ENCODE data around the gene RAP1B.
"Not testable (repeated sequence)": the region's sequence is repeated elsewhere in the genome, so short reads cannot be mapped to it uniquely, and the experiment has no call there.

The RAP1B gene

DNA sequence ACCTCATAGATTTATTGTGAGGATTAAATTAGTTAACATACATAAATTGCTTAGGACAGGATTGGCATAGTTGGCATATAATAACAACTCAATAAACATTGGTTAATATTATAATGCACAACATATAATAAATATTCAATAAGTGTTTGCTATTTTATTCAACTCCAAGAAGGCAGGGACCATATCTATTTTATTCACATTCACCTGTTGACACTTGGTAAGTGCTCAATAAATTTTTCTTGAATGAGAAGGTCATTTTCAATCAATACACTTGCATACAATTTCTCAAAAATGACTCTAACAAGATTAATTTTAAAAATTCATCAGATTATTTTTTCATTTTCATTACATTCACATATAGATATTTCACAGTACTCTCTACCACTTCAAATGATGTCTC is 63.7 kb downstream of the RAP1B start:
- no peak overlapping the region for H3K4me3 ChIP-seq (ENCODE audit: low read length)

DNA sequence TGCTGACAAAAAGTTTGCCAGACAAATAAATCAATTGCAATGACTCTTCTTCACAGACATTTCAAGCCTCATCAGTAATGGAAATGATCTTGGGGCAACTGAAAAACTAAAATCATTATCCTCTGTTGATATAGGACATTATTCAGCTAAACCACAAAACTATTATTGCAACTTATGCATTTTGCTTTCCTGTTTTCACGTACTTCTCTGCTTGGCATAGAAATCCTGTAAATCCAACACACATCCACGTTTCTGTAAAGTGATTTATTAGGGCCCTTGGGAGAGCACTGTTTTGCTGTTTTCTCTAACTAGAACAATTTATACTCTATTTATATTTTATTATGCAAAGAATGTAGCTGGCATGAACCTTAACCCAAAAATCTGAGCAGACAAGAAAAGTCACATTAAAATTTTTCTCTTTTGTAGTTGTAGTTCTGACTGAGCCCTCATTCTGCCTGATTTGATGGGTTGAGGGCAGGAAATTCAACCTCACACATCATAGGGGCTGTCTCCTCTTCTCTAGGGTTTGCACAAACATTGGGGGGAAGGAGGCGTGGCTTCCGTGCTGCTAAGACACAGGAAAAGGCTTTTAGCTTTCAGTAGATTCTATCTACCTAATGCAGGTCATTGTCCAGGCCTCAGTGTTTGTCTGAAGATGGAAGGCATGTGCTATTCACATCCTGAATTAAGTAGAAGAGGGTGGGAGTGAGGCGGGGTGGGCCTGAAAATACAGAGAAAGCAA is 64.6 kb downstream of the RAP1B start:
- TF ChIP-seq ZNF274 (IDR thresholded peaks at IDR 0.05; ENCODE audit: low read depth, low read length) = no peak

More for the DNA sequence above, 63.7 kb downstream of the RAP1B start:
- TF ChIP-seq ZNF274 (IDR thresholded peaks at IDR 0.05; ENCODE audit: low read depth, low read length) = no peak

DNA sequence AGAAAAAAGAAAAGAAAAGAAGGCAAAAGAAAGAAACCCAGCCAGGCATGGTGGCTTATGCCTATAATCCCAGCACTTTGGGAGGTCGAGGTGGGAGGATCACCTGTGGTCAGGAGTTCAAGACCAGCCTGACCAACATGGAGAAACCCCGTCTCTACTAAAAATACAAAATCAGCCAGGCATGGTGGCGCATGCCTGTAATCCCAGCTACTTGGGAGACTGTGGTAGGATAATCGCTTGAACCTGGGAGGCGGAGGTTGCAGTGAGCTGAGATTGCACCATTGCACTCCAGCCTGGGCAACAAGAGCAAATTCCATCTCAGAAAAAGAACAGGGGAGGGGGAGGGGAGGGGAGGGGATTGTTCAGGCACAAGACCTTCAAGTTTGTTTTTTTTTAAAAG is 66.2 kb downstream of the RAP1B start:
- H3K4me3 ChIP-seq (ENCODE audit: low read length) = not testable (repeated sequence)

More for the DNA sequence above, 64.6 kb downstream of the RAP1B start:
- no peak overlapping the region for H3K4me3 ChIP-seq (ENCODE audit: low read length)

DNA sequence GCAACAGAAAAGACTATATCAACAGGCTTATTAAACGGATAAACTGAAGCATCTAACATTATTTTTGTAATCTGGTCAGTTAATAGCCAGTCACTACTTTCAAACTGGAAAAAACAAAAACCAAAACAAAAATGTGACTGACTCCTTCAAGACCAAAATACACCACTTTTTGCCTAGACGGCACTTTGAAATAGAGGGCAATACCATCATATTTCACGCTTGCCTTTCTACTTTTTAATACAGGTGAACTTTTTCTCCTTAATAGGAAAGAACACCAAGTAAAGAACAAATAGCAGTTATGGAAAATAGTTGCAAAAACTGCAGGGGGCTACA is 75.5 kb downstream of the RAP1B start:
- H3K4me3 ChIP-seq (ENCODE audit: low read length) = peak overlapping the region; percentile 91
- no peak for TF ChIP-seq ZNF274 (IDR thresholded peaks at IDR 0.05; ENCODE audit: low read depth, low read length)

DNA sequence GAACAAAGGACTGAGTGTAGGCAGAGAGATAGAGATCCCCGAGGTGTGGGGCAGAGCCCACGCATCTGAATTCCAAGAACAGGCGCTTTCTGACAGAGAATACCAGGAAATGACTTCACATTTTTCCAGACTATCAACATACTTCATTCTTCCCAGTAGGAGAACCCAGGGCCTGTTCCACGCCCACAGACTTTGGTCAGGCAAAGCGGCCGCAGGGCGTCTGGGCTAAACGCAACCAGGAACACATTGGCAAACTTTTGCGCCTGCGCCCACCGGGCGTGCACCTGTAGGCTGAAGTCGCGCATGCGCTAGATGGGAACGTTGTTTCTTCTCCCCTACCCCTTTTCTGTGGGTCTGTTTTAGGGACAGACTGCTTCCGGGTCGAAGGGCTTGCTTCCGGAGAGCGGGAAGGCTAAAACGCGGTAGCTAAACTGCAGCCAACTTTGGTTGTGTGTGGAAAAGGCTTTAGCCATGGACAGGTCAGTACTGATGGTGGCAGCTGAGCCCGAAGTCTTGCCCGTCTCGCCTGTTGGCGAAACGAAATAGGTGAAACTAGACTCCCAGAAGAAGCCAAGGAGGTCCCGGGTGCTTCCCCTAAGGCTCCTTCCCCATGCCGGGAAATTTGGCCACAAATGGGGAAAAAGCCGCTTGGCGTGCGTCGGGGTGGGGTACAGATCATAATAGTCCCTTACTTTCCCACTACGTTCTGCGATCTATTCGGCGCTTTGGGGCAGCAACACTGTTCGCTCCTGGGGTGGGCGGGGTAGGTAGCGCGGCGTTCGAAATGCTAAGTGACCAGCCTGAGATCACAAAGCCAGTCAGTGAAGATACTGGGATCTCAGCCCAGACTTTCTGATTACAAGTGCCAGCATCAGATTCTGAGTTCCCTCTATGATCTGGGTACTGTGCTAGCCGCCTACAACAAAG is 76.2 kb downstream of the RAP1B start, which contains the start of gene NUP107:
NUP107 (plus strand) TSS at position 384 of the 927 bp plus-strand sequence; CDS start at position 472, 88 bp downstream.
- no peak for TF ChIP-seq ZNF274 (IDR thresholded peaks at IDR 0.05; ENCODE audit: low read depth, low read length)

DNA sequence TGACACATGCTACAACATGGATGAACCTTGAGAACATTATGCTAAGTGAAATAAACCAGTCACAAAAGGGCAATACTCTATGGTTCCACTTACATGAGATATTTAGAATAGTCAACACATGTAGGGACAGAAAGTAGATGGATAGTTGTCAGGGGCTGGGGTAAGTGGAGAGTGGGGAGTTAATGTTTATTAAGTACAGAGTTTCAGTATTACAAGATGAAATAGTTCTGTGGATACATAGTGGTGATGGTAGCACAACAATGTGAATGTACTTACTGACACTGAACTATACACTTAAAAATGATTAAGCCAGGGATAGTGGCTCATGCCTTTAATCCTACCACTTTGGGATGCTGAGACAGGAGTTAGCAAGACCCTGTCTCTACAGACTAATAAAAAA is 84.8 kb downstream of the RAP1B start:
- no peak for TF ChIP-seq ZNF274 (IDR thresholded peaks at IDR 0.05; ENCODE audit: low read depth, low read length)

More for the DNA sequence above, 76.2 kb downstream of the RAP1B start, which contains the start of gene NUP107:
- peak within 1 kb of the TSS; percentile 91 for H3K4me3 ChIP-seq (ENCODE audit: low read length)

DNA sequence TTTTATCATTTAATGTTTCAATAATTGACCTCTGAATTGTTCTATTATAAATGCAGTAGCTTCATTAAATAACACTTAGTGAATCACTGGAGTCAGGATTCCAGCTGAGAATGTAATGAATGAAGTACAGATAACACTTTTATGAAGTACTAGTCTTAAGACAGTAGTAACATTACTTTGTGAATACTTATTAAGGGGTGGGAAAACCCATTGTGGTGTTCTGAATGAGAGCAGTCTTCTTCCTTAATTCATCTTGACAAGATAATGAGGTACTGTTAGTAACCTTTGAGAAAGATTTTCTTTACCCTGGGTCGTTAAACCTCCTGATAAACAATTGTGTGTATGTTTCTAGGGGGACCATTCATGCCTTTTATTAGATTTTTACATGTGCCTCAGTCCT is 88.8 kb downstream of the RAP1B start:
- TF ChIP-seq ZNF274 (IDR thresholded peaks at IDR 0.05; ENCODE audit: low read depth, low read length) = no peak
- no peak overlapping the region for H3K4me3 ChIP-seq (ENCODE audit: low read length)

More for the DNA sequence above, 84.8 kb downstream of the RAP1B start:
- no peak overlapping the region for H3K4me3 ChIP-seq (ENCODE audit: low read length)
